Stimulated activated CD8-positive, alpha-beta memory T cell treated with anti-CD3 and anti-CD28 coated beads, Interleukin-2, amount 100 ng/mL, for 1 hour (primary cell): ENCODE results near the gene ZBTB7C.

Experiments
- DNase-seq, 2 donors: peaks; one replicate each; pipeline ENCODE4 v3.0.0-alpha.2; 2020; ENCODE audit warnings: low read depth in 2 of 2

ZBTB7C gene

GRCh38 chr18:48216639-48217257, 192.4 kb downstream of the ZBTB7C start:
- DNase-seq = no peak

DNA sequence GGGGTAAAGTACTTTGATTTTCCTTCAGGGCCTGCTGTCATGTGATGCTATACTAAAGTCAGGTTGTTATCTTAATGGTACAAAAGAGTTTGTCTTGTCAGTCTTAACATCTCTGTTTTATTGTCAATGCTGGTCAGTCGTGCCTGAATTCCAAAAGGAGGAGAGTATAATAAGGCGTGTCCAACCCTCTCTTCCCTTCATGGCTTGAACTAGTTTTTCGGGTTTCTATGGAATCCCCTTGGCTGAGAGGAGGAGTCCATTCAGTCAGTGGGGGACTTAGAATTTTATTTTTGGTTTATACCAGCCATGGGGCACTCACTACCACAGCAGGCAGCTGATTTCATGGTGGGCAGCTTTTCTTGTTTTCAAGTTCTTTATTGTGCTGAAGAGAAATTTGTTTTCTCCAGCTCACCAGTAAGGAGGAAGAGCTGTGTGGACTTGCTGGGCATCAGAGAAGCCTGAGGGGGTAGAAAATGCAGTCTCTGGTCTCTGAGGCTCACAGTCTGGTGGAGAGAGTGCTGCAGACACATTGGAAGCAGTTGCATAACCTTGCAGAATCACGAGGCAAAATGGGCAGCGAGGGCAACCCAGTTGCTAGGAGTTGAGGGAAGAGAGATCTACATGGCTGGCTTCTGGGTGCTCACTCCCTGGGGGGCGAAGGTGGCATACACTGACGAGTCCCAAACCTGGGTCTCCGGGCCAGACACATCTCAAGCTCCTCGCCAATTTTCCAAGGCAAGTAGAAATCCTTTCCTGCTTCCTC, 193.1 kb downstream of the ZBTB7C start:
- DNase-seq = no peak

DNA sequence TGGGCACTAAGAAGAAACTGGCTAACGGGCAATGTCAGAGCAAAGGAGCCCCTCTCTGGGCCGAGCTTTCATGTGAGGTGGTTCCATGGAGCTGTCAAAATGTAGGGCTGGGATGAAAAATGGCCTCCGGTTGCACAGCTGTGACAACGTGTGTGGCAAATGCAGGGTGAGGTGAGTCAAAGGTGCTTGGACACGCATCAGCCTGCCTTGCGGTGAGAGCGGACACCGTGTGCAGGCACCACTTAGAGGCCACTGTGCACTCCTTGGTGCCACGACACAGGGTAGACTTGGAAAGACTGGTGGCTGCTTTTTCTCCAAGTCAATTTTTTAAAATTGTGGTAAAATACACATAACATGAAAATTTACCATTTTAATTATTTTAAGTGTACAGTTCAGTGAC, 195.4 kb downstream of the ZBTB7C start:
- no peak for DNase-seq

GRCh38 chr18:48208432-48209140, 200.6 kb downstream of the ZBTB7C start:
- no peak for DNase-seq

DNA sequence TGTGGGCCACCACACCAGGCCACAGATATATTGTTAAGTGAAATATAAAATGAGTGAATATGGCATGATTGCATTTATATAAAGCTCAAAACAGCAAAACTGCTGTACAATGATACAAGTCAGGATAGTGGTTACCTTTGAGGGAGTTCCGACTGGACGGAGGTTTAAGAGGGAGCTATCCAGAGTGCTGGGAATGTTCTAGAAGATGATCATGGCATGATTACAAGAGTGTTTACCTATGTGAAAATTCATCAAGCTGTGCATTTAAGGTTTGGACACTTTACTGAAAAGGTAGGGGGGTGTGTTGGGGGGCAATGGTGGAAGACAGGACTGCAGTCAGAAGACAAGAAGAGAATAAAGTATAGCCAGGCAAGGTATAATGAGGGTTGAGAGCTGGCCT, 201.4 kb downstream of the ZBTB7C start:
- no peak for DNase-seq

- DNase-seq = no peak
These were observed 202.3 kb downstream of the ZBTB7C start for GRCh38 chr18:48206887-48207286.

DNA sequence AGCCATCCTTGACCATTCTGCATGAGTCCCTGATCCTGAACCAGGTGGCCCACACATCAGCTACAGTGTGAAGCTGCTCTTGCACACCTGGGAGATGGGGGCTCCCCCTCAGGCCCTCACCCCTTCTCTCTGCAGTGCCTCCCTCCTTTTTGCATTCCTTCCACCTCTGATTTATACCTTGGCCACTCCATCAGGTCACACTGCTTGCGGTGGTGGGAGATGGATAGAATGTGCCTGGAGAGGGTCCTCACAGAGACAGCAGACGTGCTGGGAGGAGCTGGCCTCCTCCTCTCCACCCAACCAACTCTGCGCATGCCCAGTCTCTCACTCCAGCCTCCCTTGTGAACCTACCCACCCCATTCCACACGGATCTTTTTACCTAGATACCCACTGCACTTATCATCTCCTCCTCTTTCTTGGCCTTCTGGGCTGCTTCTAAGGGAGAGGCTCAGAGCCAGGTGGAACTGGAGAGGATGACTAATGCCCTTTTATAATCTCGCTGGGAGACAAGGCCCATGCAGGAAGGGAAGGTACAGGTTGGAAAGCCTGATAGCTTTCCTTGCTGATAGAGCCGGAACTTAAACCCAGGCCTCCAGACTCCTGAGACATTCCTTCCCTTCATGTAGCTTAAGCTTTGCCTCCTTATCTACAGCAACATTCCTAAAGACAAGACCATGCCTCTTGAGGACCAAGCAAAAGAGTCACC, 205.1 kb downstream of the ZBTB7C start:
- no peak for DNase-seq

GRCh38 chr18:48203288-48203945, 205.8 kb downstream of the ZBTB7C start:
- no peak for DNase-seq

DNA sequence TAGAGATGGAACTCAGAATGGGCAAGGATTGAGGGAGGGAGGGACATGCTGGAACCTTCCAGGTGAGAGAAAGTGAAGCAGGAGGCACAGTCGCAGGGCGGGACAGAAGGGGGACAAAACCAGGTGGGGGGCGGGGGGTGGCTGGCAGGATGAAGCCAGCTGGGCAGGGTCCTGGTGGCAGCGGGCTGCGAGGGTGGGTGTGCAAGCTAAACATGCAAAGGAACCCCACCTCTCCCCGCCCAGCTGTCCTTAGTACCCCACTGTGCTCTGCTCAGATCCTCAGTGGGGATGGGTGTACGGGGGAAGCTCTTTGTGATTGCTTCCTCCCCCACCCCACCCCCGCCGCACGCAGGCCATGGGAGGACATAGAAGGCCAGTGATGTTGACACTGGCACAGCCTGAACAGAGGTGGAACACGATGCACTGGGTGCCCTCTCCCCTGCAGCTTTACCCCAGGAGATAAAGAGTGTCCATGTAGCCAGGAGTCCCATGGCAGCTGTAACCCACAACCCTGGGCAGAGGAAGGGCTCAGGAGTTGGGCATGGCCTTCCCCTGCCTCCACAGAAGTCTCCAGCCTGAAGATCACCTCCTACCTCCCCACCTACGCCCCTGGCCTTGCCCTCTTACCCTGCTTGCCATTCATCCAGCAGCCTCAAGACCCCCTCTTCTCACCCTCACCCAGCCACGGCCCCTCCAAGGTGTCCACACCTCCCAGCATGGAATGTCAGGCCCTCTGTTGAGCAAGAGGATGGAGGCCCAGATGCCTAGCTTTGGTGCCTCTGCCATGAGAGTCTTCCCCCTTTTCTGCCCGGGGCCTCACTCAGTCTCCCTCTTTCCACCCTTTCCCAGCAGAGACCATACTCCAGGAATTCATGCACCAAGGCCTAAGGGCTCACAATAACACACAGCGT, 206.6 kb downstream of the ZBTB7C start:
- DNase-seq = no peak

DNA sequence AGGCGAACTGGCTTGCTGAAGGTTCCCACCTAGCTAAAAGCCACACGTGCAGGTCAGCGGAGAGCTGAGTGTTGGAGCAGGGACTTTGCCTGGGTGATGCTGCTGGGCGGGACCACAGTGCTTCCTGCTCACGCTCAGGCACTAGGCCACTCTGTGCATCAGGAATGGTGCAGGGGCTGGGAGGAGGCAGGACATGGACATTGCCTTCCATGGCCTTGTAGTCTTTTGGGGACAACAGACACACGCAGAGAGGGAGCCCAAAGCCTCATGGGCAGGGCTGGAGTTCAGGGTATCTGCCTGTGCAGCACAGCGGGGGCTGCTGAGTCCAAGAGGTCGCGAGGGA, 207.2 kb downstream of the ZBTB7C start:
- DNase-seq = no peak

DNA sequence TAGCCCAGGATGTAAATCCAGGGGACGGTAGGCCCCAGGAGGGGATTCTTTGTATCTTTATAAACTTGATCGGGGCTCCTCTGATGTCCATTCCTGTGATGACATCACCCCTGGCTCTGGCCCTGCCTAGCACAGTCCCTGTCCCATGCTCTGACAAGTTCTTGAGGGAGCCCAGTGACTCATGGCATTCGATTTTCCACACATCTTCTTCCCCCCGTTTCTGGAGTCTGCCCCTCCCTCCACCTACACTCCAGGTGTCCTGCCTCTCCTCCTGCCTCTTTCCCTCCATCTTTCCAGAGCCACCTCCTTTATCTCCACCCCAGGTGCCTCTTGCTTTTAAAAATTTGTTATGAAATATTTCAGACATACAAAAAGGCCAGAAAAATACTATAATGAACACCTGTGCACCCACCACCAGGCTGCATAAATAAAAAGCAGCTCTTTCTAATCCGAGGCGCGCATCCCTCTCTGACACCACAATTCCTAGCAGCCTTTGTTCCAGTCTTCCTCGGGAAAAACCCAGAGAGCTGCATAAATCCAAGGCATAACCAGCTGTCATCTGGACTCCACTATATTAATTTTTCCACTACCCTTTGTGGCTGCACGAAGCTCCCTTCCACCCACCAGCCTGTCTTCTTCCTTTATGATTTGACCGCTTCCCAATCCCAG, 207.7 kb downstream of the ZBTB7C start:
- no peak for DNase-seq

DNA sequence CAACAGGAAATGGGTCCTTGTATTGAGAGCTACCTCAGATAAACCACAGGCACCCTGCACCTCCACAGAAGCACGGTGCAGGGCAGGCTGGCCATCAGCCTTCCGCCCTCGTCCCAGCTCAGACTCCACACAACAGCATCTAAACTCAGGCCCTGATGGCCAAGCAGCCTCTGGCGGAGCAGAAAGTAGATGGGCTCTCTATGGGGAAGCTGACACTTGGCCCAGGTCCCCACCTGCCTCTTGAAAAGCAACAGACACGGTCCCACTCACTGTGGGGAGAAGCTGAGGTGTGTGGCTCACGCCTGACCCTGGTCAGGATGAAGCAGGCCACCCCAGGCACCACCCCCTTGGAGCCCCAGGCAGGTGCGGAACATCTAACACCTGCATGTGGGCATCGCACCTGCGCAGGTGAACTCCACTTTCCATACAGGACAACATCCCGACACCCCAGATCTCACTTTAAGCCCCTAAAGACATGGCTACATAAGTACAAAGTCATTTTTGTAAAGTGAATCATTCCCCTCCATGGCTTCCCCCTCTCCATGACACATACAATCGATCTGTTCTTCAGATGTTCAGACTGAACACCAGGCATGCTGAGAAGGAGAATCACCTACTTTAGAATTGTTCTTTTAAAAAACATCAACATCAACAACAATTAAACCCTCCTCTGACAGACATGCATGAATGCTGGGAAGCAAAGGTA, 208.4 kb downstream of the ZBTB7C start:
- no peak for DNase-seq

DNA sequence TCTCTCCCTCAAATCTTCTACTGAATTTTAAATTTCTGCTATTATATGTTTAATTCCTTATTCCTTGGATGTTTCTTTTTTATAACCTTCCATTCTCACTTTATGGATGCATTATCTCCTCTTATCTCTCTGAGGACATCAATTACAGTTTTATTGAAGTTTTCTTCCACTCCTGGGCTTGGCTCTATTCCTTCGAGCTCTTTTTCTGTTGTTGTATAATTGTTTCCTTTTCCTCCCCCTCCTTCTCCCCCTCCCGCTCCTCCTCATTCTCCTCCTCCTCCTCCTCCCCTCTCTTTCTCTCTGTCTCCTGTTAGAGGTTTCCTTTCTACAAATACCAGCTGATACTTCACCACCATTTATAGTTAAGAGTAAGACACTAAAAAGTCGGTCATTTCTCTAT, 209.8 kb downstream of the ZBTB7C start:
- DNase-seq = no peak

- no peak for DNase-seq
These were observed 211.4 kb downstream of the ZBTB7C start for GRCh38 chr18:48197819-48198218.

- no peak for DNase-seq
These were observed 213.4 kb downstream of the ZBTB7C start for GRCh38 chr18:48195787-48196186.

- DNase-seq = no peak
These were observed 214.5 kb downstream of the ZBTB7C start for GRCh38 chr18:48194591-48195181.

DNA sequence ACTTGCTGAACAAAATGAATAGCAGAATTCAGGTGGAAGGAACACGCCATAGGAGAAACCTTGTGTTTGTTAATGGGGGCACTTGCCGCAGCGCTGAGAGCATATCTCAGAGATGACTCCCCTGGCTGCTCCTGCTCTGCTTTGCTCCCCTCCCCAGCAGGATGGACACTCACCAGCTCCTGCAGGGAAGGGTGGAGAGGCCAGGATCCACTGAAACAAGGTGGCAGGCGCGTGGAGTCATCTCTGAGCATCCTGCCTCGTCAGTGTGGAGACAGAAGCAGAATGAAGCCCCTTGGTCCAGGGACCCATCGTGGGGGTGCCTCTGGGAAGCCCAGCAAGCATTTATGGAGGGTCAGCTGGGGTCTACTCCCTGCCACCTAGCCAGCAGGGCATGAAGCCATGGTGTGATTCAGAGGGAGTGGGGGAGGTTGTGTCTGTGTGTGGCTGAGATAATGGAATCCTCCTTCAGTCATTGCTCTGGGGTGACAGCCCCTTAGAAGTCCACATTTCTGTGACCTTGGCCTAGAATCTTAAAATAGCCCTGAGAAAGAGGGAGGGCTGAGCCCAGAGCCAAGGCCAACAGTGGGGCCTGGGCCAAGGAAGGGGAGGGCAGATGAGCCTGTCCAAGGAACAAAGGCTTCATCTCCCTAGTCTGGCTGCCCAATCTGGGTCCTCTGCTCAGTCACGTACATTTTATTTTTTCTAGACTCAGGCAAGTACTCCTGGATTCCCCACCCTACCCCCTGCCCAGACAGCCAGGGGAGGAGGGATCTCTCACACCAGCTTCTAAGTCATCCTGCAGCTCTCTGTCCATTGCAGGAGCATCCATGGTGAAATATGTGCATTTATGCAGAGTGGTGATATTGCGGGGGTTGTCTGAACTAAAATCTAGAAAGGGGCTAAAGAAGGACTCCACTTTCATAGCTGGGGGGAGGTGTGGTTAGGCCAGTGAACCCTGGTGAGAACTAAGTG, 215.4 kb downstream of the ZBTB7C start:
- no peak for DNase-seq

DNA sequence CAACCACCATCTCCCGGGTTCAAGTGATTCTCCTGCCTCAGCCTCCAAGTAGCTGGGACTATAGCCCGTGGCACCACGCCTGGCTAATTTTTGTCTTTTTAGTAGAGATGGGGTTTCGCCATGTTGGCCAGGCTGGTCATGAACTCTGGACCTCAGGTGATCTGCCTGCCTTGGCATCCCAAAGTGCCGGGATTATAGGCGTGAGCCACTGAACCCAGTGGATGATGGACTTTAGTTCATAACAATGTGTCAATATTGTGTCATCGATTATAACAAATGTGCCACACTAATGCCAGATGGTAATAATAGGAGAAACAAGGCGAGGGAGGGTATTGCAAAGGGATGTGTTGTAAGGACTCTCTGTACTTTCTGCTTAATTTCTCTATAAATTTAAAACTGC, 216.6 kb downstream of the ZBTB7C start:
- DNase-seq = no peak
